ENCODE data around the gene LRRC63. TPM values are rescaled to one million over a fixed set of nuclear protein-coding genes. Genes with fewer than 3 reads are reported as not detected.
A peak's percentile ranks its signal among the peaks of the same experiment; 100 is the strongest.

Gene LRRC63
- total RNA-seq, 2 experiments from 2014 or later = 1.0 to 1.5 TPM

DNA sequence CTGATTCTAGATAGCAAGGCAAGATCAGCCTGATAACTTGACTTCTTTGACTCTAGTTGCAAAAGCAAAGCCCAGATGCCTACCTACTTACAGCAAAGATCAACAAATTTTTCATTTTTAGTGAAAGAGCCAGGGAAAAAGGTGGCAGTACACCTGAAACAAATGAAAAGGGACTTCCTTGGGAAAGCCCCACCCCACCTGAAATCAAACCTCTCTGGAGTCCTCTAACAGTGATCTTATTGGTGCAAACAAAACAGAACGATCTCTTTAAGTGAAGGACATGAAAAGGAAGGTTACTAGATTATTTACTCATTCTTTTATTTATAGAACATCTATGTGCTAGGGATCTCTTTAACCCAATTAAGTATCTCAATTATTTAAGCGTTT, 29.2 kb upstream of the LRRC63 start:
- CTCF ChIA-PET = interaction anchor here (0.7 to 1.4 kb wide), 5 partner anchors 10 to 139 kb away, joined by 3 to 5 read pairs (median 3); no protein-coding TSS in a partner anchor
- POLR2A ChIA-PET = interaction anchor here (1.4 kb wide), 3 partner anchors 10 to 113 kb away, joined by 3 to 6 read pairs (median 4); no protein-coding TSS in a partner anchor
- Mint-ChIP-seq H3K27me3 (no peaks in the 10 kb centered on the region), H3K4me1 (peaks cover 52% of the 10 kb centered on the region), H3K27ac (peak overlapping the region; percentile 98), H3K4me3 (peak overlapping the region; percentile 93), H3K36me3 (ENCODE audit: low read depth) (peaks cover 39% of the 10 kb centered on the region), H3K9me3 (no peaks in the 10 kb centered on the region)
- no peak for DNase-seq

GRCh38 chr13:46183018-46183946, 28.4 kb upstream of the LRRC63 start:
- no peaks in the 10 kb centered on the region for H3K27me3 Mint-ChIP-seq
- peaks cover 44% of the 10 kb centered on the region for H3K4me1 Mint-ChIP-seq
- CTCF ChIA-PET = interaction anchor here (1.3 to 1.4 kb wide), 2 partner anchors 23 to 139 kb away, joined by 3 read pairs; no protein-coding TSS in a partner anchor
- H3K36me3 Mint-ChIP-seq (ENCODE audit: low read depth) = peaks cover 31% of the 10 kb centered on the region
- DNase-seq = no peak
- peak overlapping the region; percentile 93 for H3K4me3 Mint-ChIP-seq
- peak overlapping the region; percentile 98 for H3K27ac Mint-ChIP-seq
- POLR2A ChIA-PET = interaction anchor here (1.4 kb wide), 2 partner anchors 28 to 112 kb away, joined by 3 to 4 read pairs; no protein-coding TSS in a partner anchor
- no peaks in the 10 kb centered on the region for H3K9me3 Mint-ChIP-seq

- Mint-ChIP-seq H3K36me3 (ENCODE audit: low read depth) (peaks cover 25% of the 10 kb centered on the region), H3K4me1 (peaks cover 41% of the 10 kb centered on the region), H3K27me3 (no peaks in the 10 kb centered on the region), H3K27ac (peak overlapping the region; percentile 98), H3K4me3 (peak overlapping the region; percentile 93), H3K9me3 (no peaks in the 10 kb centered on the region)
- CTCF ChIA-PET = interaction anchor here (0.9 to 1.8 kb wide), 4 partner anchors 11 to 80 kb away, joined by 3 to 5 read pairs (median 4); no protein-coding TSS in a partner anchor
- POLR2A ChIA-PET = no interaction called here
- peak; percentile 81 for DNase-seq
Measured at GRCh38 chr13:46184277-46184699, 27.4 kb upstream of the LRRC63 start.

DNA sequence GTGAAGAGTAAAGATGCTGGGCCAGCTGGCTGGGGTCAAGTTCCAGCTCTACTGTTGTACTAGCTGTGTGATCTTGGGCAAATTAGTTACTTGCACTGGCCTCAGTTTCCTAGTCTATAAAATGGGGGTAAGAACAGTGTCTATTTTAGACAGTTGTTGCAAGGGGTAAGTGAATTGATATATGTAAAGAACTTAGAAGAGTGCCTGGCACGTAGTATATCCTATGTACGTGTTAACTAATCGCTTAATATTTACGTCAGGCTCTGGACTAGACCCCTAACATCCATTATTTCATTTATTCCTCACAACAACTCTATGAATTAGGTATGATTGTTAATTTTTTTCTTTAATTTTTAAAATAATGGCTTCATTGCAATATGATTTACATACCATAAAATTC, 26.1 kb upstream of the LRRC63 start:
- Mint-ChIP-seq H3K9me3 (no peaks in the 10 kb centered on the region), H3K4me3 (no peak overlapping the region), H3K27me3 (no peaks in the 10 kb centered on the region), H3K4me1 (peaks cover 38% of the 10 kb centered on the region), H3K27ac (peak overlapping the region; percentile 98), H3K36me3 (ENCODE audit: low read depth) (peaks cover 13% of the 10 kb centered on the region)
- POLR2A ChIA-PET = no interaction called here
- CTCF ChIA-PET = interaction anchor here (0.9 to 1.8 kb wide), 4 partner anchors 9 to 79 kb away, joined by 3 to 5 read pairs (median 4); no protein-coding TSS in a partner anchor
- DNase-seq = no peak

- H3K4me3 Mint-ChIP-seq = no peak overlapping the region
- CTCF ChIA-PET = interaction anchor here (0.6 to 1.6 kb wide), 5 partner anchors 10 to 216 kb away, joined by 3 to 4 read pairs (median 3); partner anchors contain the start of gene LCP1
- H3K27ac Mint-ChIP-seq = no peak overlapping the region
- H3K9me3 Mint-ChIP-seq = peaks cover 2% of the 10 kb centered on the region
- no peaks in the 10 kb centered on the region for H3K27me3 Mint-ChIP-seq
- H3K4me1 Mint-ChIP-seq = peaks cover under 1% of the 10 kb centered on the region
- peaks cover 10% of the 10 kb centered on the region for H3K36me3 Mint-ChIP-seq (ENCODE audit: low read depth)
- DNase-seq = no peak
- POLR2A ChIA-PET = no interaction called here
Measured at GRCh38 chr13:46192412-46192811, 19.3 kb upstream of the LRRC63 start.

GRCh38 chr13:46195016-46195415, 16.7 kb upstream of the LRRC63 start:
- Mint-ChIP-seq H3K27ac (no peak overlapping the region), H3K4me1 (peaks cover 5% of the 10 kb centered on the region), H3K9me3 (peaks cover 2% of the 10 kb centered on the region), H3K4me3 (no peak overlapping the region), H3K36me3 (ENCODE audit: low read depth) (peaks cover 11% of the 10 kb centered on the region), H3K27me3 (no peaks in the 10 kb centered on the region)
- ChIA-PET CTCF (interaction anchor here (1.1 to 1.7 kb wide), 3 partner anchors 9 to 35 kb away, joined by 3 to 7 read pairs (median 5); no protein-coding TSS in a partner anchor), POLR2A (no interaction called here)
- no peak for DNase-seq

DNA sequence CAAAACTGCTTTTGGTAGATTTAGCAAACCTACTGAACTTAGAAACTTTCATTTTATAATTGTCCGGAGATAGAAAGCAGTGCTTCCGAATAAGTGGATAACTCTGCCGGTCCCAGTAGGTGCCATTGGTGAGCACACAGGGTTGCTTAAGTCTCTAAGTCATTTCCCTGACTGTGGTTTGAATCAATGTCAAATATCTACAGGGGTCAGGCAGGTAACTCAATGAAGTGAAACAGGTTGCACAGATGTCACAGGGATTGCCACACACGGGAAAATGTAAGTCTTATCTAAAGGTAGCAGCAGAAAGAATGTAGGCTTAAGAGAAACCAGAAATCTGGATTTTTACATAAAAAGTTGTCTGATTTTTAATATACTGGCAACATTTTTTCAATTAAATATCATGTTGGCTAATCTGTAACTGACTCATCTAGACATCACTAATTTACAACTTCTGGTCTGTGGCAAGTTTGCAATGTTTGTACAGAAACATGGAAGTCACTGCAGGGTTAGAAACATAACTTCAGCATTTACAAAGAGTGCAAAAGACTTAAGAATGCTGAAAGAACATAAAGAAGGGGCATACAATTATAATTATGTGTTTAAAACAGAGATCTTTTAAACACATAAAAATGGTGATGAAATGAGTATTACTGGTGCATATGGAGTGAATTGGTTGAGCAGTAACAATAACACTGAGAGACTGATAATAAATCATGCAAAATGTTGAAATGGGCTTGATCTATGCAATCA, 14.3 kb upstream of the LRRC63 start:
- Mint-ChIP-seq H3K27me3 (no peaks in the 10 kb centered on the region), H3K4me1 (peaks cover 26% of the 10 kb centered on the region), H3K36me3 (ENCODE audit: low read depth) (peaks cover 11% of the 10 kb centered on the region), H3K27ac (no peak overlapping the region), H3K4me3 (no peak overlapping the region), H3K9me3 (peaks cover 2% of the 10 kb centered on the region)
- CTCF ChIA-PET = no interaction called here
- POLR2A ChIA-PET = no interaction called here
- no peak for DNase-seq

GRCh38 chr13:46198696-46199193, 13.0 kb upstream of the LRRC63 start:
- CTCF ChIA-PET = interaction anchor here (1.3 kb wide), 1 partner anchor 21 kb away, joined by 3 read pairs; no protein-coding TSS in a partner anchor
- peaks cover 9% of the 10 kb centered on the region for H3K36me3 Mint-ChIP-seq (ENCODE audit: low read depth)
- H3K9me3 Mint-ChIP-seq = peaks cover 2% of the 10 kb centered on the region
- H3K27me3 Mint-ChIP-seq = no peaks in the 10 kb centered on the region
- POLR2A ChIA-PET = no interaction called here
- no peak overlapping the region for H3K27ac Mint-ChIP-seq
- no peak overlapping the region for H3K4me3 Mint-ChIP-seq
- peaks cover 38% of the 10 kb centered on the region for H3K4me1 Mint-ChIP-seq
- DNase-seq = no peak

- ChIA-PET POLR2A (no interaction called here), CTCF (interaction anchor here (1.3 to 2.8 kb wide), 3 partner anchors 9 to 15 kb away, joined by 4 to 11 read pairs (median 4); no protein-coding TSS in a partner anchor)
- peaks cover 52% of the 10 kb centered on the region for H3K4me1 Mint-ChIP-seq
- H3K36me3 Mint-ChIP-seq (ENCODE audit: low read depth) = peaks cover 10% of the 10 kb centered on the region
- no peaks in the 10 kb centered on the region for H3K27me3 Mint-ChIP-seq
- no peaks in the 10 kb centered on the region for H3K9me3 Mint-ChIP-seq
- peak; percentile 33 for DNase-seq
- peak overlapping the region; percentile 12 for H3K4me3 Mint-ChIP-seq
- peak overlapping the region; percentile 80 for H3K27ac Mint-ChIP-seq
Measured at GRCh38 chr13:46202188-46202795, 9.4 kb upstream of the LRRC63 start.

DNA sequence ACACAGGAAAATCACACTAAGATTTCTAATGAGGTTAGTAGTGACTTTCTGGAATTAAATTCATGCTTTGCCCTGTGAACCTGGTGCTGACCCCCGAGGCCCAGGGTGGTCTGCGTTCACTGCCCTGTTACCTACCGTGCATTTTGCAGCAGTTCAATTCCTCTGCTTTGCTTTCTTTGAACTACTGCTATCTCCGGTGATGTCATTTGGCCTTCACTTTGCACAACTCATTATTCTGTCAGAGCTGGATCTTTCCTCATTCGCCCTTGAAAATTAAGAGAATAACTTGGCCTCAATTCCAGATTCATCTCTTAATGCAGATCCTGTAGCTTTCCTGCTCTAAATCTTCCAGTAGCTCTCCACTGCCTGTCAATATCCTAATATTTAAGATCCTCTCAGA, 8.8 kb upstream of the LRRC63 start:
- H3K27ac Mint-ChIP-seq = no peak overlapping the region
- no peaks in the 10 kb centered on the region for H3K9me3 Mint-ChIP-seq

GRCh38 chr13:46206143-46206542, 5.6 kb upstream of the LRRC63 start:
- Mint-ChIP-seq H3K9me3 (no peaks in the 10 kb centered on the region), H3K36me3 (ENCODE audit: low read depth) (peaks cover 7% of the 10 kb centered on the region), H3K4me3 (no peak overlapping the region), H3K27me3 (no peaks in the 10 kb centered on the region), H3K4me1 (peaks cover 56% of the 10 kb centered on the region), H3K27ac (no peak overlapping the region)
- ChIA-PET POLR2A (no interaction called here), CTCF (no interaction called here)
- DNase-seq = no peak

More for the DNA sequence above, 8.8 kb upstream of the LRRC63 start:
- H3K4me3 Mint-ChIP-seq = no peak overlapping the region
- H3K36me3 Mint-ChIP-seq (ENCODE audit: low read depth) = peaks cover 10% of the 10 kb centered on the region
- ChIA-PET CTCF (interaction anchor here (0.6 to 2.8 kb wide), 4 partner anchors 8 to 18 kb away, joined by 4 to 11 read pairs (median 5); no protein-coding TSS in a partner anchor), POLR2A (no interaction called here)
- peaks cover 56% of the 10 kb centered on the region for H3K4me1 Mint-ChIP-seq
- no peaks in the 10 kb centered on the region for H3K27me3 Mint-ChIP-seq
- no peak for DNase-seq

- Mint-ChIP-seq H3K9me3 (no peaks in the 10 kb centered on the region), H3K36me3 (ENCODE audit: low read depth) (peaks cover 7% of the 10 kb centered on the region), H3K27me3 (no peaks in the 10 kb centered on the region), H3K27ac (no peak overlapping the region), H3K4me3 (no peak overlapping the region), H3K4me1 (peaks cover 53% of the 10 kb centered on the region)
- CTCF ChIA-PET = interaction anchor here (0.6 kb wide), 1 partner anchor 244 kb away, joined by 3 read pairs; no protein-coding TSS in a partner anchor
- DNase-seq = no peak
- POLR2A ChIA-PET = no interaction called here
Measured at GRCh38 chr13:46207828-46208227, 3.9 kb upstream of the LRRC63 start.

All from activated CD4-positive, alpha-beta T cell treated with anti-CD3 and anti-CD28 coated beads, Interleukin-2, amount 10 ng/mL, durations not matched to agents 7 days and 5 days (primary cell).